Retinal pigment epithelial cell (primary cell): Measurements from ENCODE around the gene TBCEL.

Source experiments
- DNase-seq: peaks from one replicate; pipeline ENCODE4 v3.0.0-alpha.2; 2010; ENCODE audit warnings: low read depth
- H3K4me3 ChIP-seq: 2 replicates; pipeline ENCODE4 v1.5.1; 2011; ENCODE audit warnings: mild to moderate bottlenecking, low read length, control low read depth, moderate library complexity
- TF ChIP-seq, protein P1 (sequence below): conservative IDR thresholded peaks from 2 replicates; pipeline ENCODE4 v1.5.1; 2011; ENCODE audit warnings: low read depth, low read length, control low read depth, inconsistent platforms

TBCEL gene

DNA sequence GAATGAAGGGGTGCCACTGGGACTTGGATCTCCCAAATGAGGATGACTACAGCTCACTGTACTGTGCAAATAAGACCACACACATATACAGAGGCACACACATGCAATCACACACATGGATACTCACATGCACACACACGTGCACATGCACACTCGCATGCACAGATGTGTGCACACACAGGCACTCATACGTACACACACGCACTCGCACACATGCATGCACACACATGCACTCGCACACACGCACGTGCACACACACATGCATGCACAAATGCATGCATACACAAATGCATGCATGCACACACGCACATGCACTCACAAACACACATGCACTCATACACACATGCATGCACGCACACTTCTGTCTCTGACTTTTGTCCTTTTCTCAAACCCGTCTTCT, 113.1 kb downstream of the TBCEL start:
- TF ChIP-seq, protein P1, sequence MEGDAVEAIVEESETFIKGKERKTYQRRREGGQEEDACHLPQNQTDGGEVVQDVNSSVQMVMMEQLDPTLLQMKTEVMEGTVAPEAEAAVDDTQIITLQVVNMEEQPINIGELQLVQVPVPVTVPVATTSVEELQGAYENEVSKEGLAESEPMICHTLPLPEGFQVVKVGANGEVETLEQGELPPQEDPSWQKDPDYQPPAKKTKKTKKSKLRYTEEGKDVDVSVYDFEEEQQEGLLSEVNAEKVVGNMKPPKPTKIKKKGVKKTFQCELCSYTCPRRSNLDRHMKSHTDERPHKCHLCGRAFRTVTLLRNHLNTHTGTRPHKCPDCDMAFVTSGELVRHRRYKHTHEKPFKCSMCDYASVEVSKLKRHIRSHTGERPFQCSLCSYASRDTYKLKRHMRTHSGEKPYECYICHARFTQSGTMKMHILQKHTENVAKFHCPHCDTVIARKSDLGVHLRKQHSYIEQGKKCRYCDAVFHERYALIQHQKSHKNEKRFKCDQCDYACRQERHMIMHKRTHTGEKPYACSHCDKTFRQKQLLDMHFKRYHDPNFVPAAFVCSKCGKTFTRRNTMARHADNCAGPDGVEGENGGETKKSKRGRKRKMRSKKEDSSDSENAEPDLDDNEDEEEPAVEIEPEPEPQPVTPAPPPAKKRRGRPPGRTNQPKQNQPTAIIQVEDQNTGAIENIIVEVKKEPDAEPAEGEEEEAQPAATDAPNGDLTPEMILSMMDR = no peak
- no peak for DNase-seq
- no peak overlapping the region for H3K4me3 ChIP-seq

DNA sequence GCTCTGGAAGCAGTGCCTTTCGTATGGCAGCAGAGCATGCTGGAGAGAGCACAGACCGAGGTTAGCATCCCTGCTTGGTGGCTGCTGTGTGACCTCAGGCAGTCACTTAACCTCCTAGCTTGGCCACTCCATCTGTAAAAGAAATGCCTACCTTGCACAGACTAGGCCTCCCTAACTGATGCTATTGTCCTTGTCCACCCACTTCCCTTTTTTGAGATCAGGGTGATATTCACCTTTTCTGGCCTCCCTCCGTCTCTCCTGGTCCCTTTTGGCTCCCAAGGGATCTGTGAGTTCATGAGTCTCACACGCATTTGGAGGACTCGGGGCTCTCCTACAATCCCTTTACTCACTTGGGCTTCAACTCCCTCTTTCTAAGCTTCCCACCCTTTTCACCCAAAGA, 114.4 kb downstream of the TBCEL start:
- no peak overlapping the region for H3K4me3 ChIP-seq
- DNase-seq = no peak
- TF ChIP-seq, protein P1 = no peak

DNA sequence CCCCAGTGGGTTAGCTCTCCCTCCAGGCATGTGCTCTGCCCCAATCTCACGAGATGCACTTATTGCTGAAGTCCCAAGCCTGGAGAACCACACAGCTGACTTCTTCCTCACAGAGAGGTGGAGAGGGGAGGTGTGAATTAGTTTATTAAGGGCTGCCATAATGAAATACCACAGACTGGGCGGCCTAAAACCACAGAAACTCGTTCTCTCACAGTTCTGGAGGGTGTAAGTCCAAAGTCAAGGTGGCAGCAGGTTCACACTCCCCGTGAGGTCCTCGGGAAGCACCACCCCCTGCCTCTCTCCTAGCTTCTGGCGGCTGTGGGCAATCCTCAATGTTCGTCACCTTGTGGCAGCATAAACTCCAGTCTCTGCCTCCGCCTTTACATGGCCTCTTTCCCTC, 116.5 kb downstream of the TBCEL start:
- DNase-seq = no peak
- no peak overlapping the region for H3K4me3 ChIP-seq
- TF ChIP-seq, protein P1 = no peak
